SK-N-SH (cell line): ENCODE measurements around the gene LRRC8C. TPM values are rescaled to one million over a fixed set of nuclear protein-coding genes. Genes with fewer than 3 reads are reported as not detected.

Experiments
- CTCF ChIA-PET: fragments of 300-600, 350-600 bp; formaldehyde crosslinking; extraction: SDS; loops from one replicate; lab custom pipeline; 2021; lab: Yijun Ruan, JAX
- POLR2A ChIA-PET: fragments of 350-600 bp; sonication (Branson Sonifier 250); formaldehyde crosslinking; extraction: SDS; loops from one replicate; lab custom pipeline; 2020; ENCODE audit warnings: antibody characterized with exemption, inconsistent platforms; lab: Yijun Ruan, JAX
- DNase-seq: peaks from one replicate; pipeline ENCODE4 v3.0.0; 2012
- H2AFZ ChIP-seq: fragments of 200-600 bp; sonication (generic); 2 replicates; pipeline ENCODE4 v1.8.1; 2016; ENCODE audit warnings: antibody characterized with exemption, mild to moderate bottlenecking, low read depth
- H3F3A ChIP-seq: fragments of 200-600 bp; sonication (generic); replicated peaks from 2 replicates; pipeline ENCODE3; 2016; ENCODE audit warnings: antibody characterized with exemption, mild to moderate bottlenecking; ENCODE audit not compliant: insufficient read depth
- H3K27ac ChIP-seq, 2 experiments: fragments of 200-500 bp in 1 of 2; fragments of 200-600 bp in 1 of 2; sonication (Bioruptor generic) in 1 of 2; sonication (generic), shearing (Covaris generic) in 1 of 2; 2 replicates each; pipeline versions ENCODE4 v1.5.1 to v1.6.1; 2014 to 2016; ENCODE audit warnings: low read depth in 2 of 2, inconsistent platforms in 1 of 2, low read length in 1 of 2, mild to moderate bottlenecking in 1 of 2, mixed read lengths in 1 of 2
- H3K27me3 ChIP-seq: fragments of 200-600 bp; sonication (generic), shearing (Covaris generic); 2 replicates; pipeline ENCODE4 v1.6.1; 2016; ENCODE audit warnings: mixed run types; ENCODE audit not compliant: insufficient read depth
- H3K36me3 ChIP-seq, 2 experiments: fragments of 200-500 bp in 1 of 2; fragments of 200-600 bp in 1 of 2; sonication (Bioruptor generic) in 1 of 2; sonication (generic) in 1 of 2; replicated peaks in 1 of 2; 2 replicates each; pipeline versions ENCODE3 to v1.5.1; 2014 to 2016; ENCODE audit warnings: low read length in 1 of 2, mild to moderate bottlenecking in 1 of 2; ENCODE audit not compliant: insufficient read depth in 2 of 2, control insufficient read depth in 1 of 2
- H3K4me1 ChIP-seq, 2 experiments: fragments of 200-500 bp in 1 of 2; fragments of 200-600 bp in 1 of 2; sonication (Bioruptor generic) in 1 of 2; sonication (generic), shearing (Covaris generic) in 1 of 2; 2 replicates each; pipeline versions ENCODE4 v1.5.1 to v1.6.1; 2014 to 2016; ENCODE audit warnings: low read depth in 1 of 2, low read length in 1 of 2, mixed run types in 1 of 2; ENCODE audit not compliant: insufficient read depth in 2 of 2, control insufficient read depth in 1 of 2
- H3K4me2 ChIP-seq: fragments of 200-600 bp; sonication (generic), shearing (Covaris generic); 2 replicates; pipeline ENCODE4 v1.6.1; 2017; ENCODE audit warnings: mixed run types
- H3K4me3 ChIP-seq, 2 experiments: fragments of 200-500 bp in 1 of 2; fragments of 200-600 bp in 1 of 2; sonication (Bioruptor generic) in 1 of 2; sonication (generic), shearing (Covaris generic) in 1 of 2; 2 replicates each; pipeline versions ENCODE4 v1.5.1 to v1.8.1; 2014 to 2016; ENCODE audit warnings: low read depth in 2 of 2, inconsistent platforms in 1 of 2, low read length in 1 of 2, mild to moderate bottlenecking in 1 of 2, mixed read lengths in 1 of 2, moderate library complexity in 1 of 2
- H3K79me2 ChIP-seq: fragments of 200-600 bp; sonication (generic); 2 replicates; pipeline ENCODE4 v1.8.1; 2017; ENCODE audit warnings: mild to moderate bottlenecking; ENCODE audit not compliant: insufficient read depth
- H3K9ac ChIP-seq: fragments of 200-600 bp; sonication (generic); 2 replicates; pipeline ENCODE4 v1.6.1; 2017; ENCODE audit warnings: mixed run types
- H3K9me2 ChIP-seq: fragments of 200-600 bp; sonication (generic); 2 replicates; pipeline ENCODE4 v1.6.1; 2017; ENCODE audit warnings: mixed run types
- H3K9me3 ChIP-seq: fragments of 200-600 bp; sonication (generic); 2 replicates; pipeline ENCODE4 v1.6.1; 2017; ENCODE audit warnings: mixed run types, mild to moderate bottlenecking, moderate library complexity
- H4K20me1 ChIP-seq: fragments of 200-600 bp; sonication (generic); 2 replicates; pipeline ENCODE4 v1.6.1; 2017; ENCODE audit warnings: mild to moderate bottlenecking, mixed run types; ENCODE audit not compliant: insufficient read depth
- FOSL2 ChIP-seq: IDR thresholded peaks from 2 replicates; pipeline ENCODE4 v1.4.0; 2012; ENCODE audit warnings: low read depth, mild to moderate bottlenecking, moderate library complexity, borderline replicate concordance
- GATA2 ChIP-seq: sonication (generic); formaldehyde crosslinking; IDR thresholded peaks from 2 replicates; pipeline ENCODE4 v1.5.0; 2020; ENCODE audit warnings: mild to moderate bottlenecking, missing genetic modification reagents
- MEF2A ChIP-seq: IDR thresholded peaks from 2 replicates; pipeline ENCODE4 v1.4.0; 2012; ENCODE audit warnings: low read depth, borderline replicate concordance
- TCF12 ChIP-seq: IDR thresholded peaks from 2 replicates; pipeline ENCODE4 v1.4.0; 2012
- TEAD4 ChIP-seq: IDR thresholded peaks from 2 replicates; pipeline ENCODE4 v1.4.0; 2012; ENCODE audit warnings: mild to moderate bottlenecking, borderline replicate concordance; ENCODE audit not compliant: insufficient read depth
- WGBS: methylation state at CpG from one replicate; pipeline ENCODE4 v1.1.6; 2017; ENCODE audit warnings: low lambda C conversion rate; 5-methylcytosine and 5-hydroxymethylcytosine counted together
- polyA plus RNA-seq, 3 experiments: library from polyadenylated mRNA; depleted of rRNA; stranded (reverse); fragments of >200 nt; gene quantifications; 2 replicates each; pipeline ENCODE4 v1.2.3, GENCODE V29; 2012
- TF ChIP-seq, protein P1 (sequence below): IDR thresholded peaks from 2 replicates; pipeline ENCODE4 v1.4.0; 2012; ENCODE audit warnings: low read depth
- TF ChIP-seq, protein P2 (sequence below): IDR thresholded peaks from 2 replicates; pipeline ENCODE4 v1.6.1; 2012; ENCODE audit warnings: mild to moderate bottlenecking, low read depth, low read length, moderate library complexity
- TF ChIP-seq, protein P3 (sequence below): IDR thresholded peaks from 2 replicates; pipeline ENCODE4 v1.4.0; 2012; ENCODE audit warnings: low read depth, borderline replicate concordance
- TF ChIP-seq, protein P4 (sequence below): fragments of 150-350 bp; IDR thresholded peaks from 2 replicates; pipeline ENCODE4 v1.6.1; 2017; ENCODE audit warnings: antibody characterized with exemption, low read length, low read depth, borderline replicate concordance
- TF ChIP-seq, protein P5 (sequence below): fragments of 200-600 bp; sonication (generic); IDR thresholded peaks from 2 replicates; pipeline ENCODE4 v1.6.1; 2017; ENCODE audit warnings: antibody characterized with exemption, mild to moderate bottlenecking, moderate library complexity
- TF ChIP-seq, protein P6 (sequence below): fragments of 150-350 bp; IDR thresholded peaks from 2 replicates; pipeline ENCODE4 v1.6.1; 2016; ENCODE audit warnings: mild to moderate bottlenecking, low read depth, low read length
- TF ChIP-seq, protein P7 (sequence below): IDR thresholded peaks from 2 replicates; pipeline ENCODE4; 2012

Gene LRRC8C
- polyA plus RNA-seq, 1 of the 3 experiments (the other 2 are of a cell fraction), result 4.2 TPM

DNA sequence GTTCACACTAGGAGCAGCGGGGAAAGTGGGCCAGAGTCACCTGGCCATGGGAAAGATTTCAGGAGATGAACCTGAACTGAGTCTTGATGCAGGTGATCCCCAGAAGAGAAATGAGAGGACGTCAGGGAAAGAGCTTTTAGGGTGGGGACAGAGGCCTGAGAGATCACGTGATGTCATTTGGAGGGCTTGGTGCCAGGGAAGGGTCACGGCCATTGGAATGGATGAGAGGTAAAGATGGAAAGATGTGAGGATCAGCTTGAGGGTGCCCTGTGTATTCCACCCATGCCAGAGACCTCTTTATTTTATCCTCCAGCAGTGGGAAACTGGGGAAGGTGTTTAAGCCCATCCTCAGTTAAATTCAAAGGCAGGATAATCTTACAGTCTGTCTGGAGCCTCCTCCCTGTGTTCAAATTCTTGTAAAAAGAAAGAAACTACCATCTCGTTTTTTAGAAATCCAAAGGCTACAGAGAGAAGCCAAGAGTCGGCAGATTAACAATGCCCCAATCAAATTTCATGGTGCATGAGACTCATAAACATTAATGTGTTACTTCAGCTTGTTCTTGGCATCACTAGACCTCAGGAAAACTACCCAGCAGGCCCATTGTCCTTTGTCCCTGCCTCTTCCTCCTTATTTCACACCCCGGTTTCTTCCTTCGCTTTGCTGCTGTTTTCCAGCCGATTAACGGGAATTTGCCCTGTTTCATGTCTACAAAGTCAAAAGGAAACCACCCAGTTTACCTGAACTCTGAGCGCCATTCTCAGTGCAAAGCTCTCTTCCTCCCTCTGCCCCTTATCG, 94.8 kb downstream of the LRRC8C start:
- no peaks in the 10 kb centered on the region for H3K27me3 ChIP-seq
- no peak overlapping the region for H3K4me2 ChIP-seq
- no peak overlapping the region for H3K9ac ChIP-seq
- no peaks in the 10 kb centered on the region for H3K79me2 ChIP-seq
- H3K9me3 ChIP-seq, result no peaks in the 10 kb centered on the region
- no peaks in the 10 kb centered on the region for H3K9me2 ChIP-seq
- H3K4me1 ChIP-seq, result peaks cover 0 to 11% of the 10 kb centered on the region in 2 experiments; a peak in 2 of 4 replicates
- H3K4me3 ChIP-seq, result no peak overlapping the region
- DNase-seq, result no peak
- 87% methylated on average over 12 of the region's 12 CpGs for WGBS
- no peak overlapping the region for H3K27ac ChIP-seq
- no peak overlapping the region for H2AFZ ChIP-seq
- CTCF ChIA-PET, result interaction anchor here (1.5 kb wide), 2 partner anchors 35 to 91 kb away, joined by 3 to 4 read pairs; no protein-coding TSS in a partner anchor
- H3F3A ChIP-seq, result peaks cover 8% of the 10 kb centered on the region
- H3K36me3 ChIP-seq, result no peaks in the 10 kb centered on the region
- TF ChIP-seq, protein P1, sequence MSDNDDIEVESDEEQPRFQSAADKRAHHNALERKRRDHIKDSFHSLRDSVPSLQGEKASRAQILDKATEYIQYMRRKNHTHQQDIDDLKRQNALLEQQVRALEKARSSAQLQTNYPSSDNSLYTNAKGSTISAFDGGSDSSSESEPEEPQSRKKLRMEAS, result no peak
- TF ChIP-seq TEAD4, result no peak
- TF ChIP-seq, protein P2, sequence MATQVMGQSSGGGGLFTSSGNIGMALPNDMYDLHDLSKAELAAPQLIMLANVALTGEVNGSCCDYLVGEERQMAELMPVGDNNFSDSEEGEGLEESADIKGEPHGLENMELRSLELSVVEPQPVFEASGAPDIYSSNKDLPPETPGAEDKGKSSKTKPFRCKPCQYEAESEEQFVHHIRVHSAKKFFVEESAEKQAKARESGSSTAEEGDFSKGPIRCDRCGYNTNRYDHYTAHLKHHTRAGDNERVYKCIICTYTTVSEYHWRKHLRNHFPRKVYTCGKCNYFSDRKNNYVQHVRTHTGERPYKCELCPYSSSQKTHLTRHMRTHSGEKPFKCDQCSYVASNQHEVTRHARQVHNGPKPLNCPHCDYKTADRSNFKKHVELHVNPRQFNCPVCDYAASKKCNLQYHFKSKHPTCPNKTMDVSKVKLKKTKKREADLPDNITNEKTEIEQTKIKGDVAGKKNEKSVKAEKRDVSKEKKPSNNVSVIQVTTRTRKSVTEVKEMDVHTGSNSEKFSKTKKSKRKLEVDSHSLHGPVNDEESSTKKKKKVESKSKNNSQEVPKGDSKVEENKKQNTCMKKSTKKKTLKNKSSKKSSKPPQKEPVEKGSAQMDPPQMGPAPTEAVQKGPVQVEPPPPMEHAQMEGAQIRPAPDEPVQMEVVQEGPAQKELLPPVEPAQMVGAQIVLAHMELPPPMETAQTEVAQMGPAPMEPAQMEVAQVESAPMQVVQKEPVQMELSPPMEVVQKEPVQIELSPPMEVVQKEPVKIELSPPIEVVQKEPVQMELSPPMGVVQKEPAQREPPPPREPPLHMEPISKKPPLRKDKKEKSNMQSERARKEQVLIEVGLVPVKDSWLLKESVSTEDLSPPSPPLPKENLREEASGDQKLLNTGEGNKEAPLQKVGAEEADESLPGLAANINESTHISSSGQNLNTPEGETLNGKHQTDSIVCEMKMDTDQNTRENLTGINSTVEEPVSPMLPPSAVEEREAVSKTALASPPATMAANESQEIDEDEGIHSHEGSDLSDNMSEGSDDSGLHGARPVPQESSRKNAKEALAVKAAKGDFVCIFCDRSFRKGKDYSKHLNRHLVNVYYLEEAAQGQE, result no peak
- TF ChIP-seq, protein P3, sequence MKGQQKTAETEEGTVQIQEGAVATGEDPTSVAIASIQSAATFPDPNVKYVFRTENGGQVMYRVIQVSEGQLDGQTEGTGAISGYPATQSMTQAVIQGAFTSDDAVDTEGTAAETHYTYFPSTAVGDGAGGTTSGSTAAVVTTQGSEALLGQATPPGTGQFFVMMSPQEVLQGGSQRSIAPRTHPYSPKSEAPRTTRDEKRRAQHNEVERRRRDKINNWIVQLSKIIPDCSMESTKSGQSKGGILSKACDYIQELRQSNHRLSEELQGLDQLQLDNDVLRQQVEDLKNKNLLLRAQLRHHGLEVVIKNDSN, result no peak
- TF ChIP-seq TCF12, result no peak
- no peak for TF ChIP-seq FOSL2
- POLR2A ChIA-PET, result no interaction called here
- no peaks in the 10 kb centered on the region for H4K20me1 ChIP-seq

DNA sequence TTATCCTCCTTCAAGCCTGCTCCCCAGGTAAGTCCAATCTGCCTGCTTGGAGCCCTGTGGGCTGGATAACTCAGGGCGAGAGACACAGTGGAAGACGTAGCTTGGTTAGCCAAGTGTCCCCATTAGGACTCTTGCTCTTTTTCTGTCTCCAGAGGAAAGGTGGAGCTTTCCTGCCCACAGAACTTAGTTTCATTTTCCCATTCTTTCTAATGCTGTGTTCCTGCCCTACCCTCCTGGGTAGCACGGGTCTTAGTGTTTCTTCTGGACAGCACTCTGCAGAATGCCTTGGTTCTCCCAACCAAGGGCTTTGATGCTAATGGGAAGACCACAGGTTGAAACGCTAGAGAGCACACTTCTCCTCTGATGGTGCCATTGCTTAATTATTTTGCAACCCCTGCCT, 95.5 kb downstream of the LRRC8C start:
- H3K9ac ChIP-seq, result no peak overlapping the region
- peaks cover 0 to 11% of the 10 kb centered on the region in 2 experiments; a peak in 2 of 4 replicates for H3K4me1 ChIP-seq
- no peaks in the 10 kb centered on the region for H3K36me3 ChIP-seq
- H2AFZ ChIP-seq, result no peak overlapping the region
- peaks cover 8% of the 10 kb centered on the region for H3F3A ChIP-seq
- H3K79me2 ChIP-seq, result no peaks in the 10 kb centered on the region
- H3K27me3 ChIP-seq, result no peaks in the 10 kb centered on the region
- no peaks in the 10 kb centered on the region for H3K9me2 ChIP-seq
- no peak for DNase-seq
- no peak overlapping the region for H3K27ac ChIP-seq
- no peaks in the 10 kb centered on the region for H3K9me3 ChIP-seq
- no peak overlapping the region for H3K4me2 ChIP-seq
- POLR2A ChIA-PET, result no interaction called here
- CTCF ChIA-PET, result interaction anchor here (1.5 kb wide), 1 partner anchor 92 kb away, joined by 3 read pairs; no protein-coding TSS in a partner anchor
- H4K20me1 ChIP-seq, result no peaks in the 10 kb centered on the region
- H3K4me3 ChIP-seq, result no peak overlapping the region
- 98% methylated on average over 4 of the region's 4 CpGs for WGBS
- TF ChIP-seq, protein P4, sequence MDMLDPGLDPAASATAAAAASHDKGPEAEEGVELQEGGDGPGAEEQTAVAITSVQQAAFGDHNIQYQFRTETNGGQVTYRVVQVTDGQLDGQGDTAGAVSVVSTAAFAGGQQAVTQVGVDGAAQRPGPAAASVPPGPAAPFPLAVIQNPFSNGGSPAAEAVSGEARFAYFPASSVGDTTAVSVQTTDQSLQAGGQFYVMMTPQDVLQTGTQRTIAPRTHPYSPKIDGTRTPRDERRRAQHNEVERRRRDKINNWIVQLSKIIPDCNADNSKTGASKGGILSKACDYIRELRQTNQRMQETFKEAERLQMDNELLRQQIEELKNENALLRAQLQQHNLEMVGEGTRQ, result no peak
- TF ChIP-seq FOSL2 (no peak), GATA2 (CRISPR knock-in tag) (no peak), MEF2A (no peak), TEAD4 (no peak)
- TF ChIP-seq, protein P5, sequence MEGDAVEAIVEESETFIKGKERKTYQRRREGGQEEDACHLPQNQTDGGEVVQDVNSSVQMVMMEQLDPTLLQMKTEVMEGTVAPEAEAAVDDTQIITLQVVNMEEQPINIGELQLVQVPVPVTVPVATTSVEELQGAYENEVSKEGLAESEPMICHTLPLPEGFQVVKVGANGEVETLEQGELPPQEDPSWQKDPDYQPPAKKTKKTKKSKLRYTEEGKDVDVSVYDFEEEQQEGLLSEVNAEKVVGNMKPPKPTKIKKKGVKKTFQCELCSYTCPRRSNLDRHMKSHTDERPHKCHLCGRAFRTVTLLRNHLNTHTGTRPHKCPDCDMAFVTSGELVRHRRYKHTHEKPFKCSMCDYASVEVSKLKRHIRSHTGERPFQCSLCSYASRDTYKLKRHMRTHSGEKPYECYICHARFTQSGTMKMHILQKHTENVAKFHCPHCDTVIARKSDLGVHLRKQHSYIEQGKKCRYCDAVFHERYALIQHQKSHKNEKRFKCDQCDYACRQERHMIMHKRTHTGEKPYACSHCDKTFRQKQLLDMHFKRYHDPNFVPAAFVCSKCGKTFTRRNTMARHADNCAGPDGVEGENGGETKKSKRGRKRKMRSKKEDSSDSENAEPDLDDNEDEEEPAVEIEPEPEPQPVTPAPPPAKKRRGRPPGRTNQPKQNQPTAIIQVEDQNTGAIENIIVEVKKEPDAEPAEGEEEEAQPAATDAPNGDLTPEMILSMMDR, result no peak
- TF ChIP-seq, protein P6, sequence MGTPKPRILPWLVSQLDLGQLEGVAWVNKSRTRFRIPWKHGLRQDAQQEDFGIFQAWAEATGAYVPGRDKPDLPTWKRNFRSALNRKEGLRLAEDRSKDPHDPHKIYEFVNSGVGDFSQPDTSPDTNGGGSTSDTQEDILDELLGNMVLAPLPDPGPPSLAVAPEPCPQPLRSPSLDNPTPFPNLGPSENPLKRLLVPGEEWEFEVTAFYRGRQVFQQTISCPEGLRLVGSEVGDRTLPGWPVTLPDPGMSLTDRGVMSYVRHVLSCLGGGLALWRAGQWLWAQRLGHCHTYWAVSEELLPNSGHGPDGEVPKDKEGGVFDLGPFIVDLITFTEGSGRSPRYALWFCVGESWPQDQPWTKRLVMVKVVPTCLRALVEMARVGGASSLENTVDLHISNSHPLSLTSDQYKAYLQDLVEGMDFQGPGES, result no peak
- TF ChIP-seq, protein P7, sequence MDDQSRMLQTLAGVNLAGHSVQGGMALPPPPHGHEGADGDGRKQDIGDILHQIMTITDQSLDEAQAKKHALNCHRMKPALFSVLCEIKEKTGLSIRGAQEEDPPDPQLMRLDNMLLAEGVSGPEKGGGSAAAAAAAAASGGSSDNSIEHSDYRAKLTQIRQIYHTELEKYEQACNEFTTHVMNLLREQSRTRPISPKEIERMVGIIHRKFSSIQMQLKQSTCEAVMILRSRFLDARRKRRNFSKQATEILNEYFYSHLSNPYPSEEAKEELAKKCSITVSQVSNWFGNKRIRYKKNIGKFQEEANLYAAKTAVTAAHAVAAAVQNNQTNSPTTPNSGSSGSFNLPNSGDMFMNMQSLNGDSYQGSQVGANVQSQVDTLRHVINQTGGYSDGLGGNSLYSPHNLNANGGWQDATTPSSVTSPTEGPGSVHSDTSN, result no peak
